Measurements from ENCODE around the gene IZUMO3.
"Not testable (repeated sequence)": the region's sequence is repeated elsewhere in the genome, so short reads cannot be mapped to it uniquely, and the experiment has no call there.

Gene IZUMO3

DNA sequence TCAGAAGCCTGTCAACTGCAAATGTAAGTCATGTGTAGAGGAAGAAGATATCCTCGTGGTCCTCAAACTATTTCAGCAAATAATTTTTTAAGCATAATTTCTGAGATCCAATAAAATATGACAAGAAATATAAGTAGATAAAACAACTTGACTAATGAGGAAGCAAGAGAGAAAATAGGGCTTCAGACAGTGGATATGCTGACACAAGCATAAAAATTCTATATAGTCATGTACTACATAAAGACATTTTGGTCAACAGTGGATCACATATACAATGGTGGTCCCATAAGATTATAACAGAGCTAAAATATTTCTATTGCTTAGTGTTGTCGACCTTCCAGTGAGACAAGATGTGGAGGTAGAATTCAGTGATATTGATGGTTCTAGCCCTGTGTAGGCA lies 42.2 kb upstream of the IZUMO3 start:
- H3K27ac ChIP-seq (ENCODE audit: low read length) = no peak overlapping the region
- no peaks in the 10 kb centered on the region for H3K4me1 ChIP-seq (ENCODE audit: insufficient read depth, low read length)
- no peaks in the 10 kb centered on the region for H3K9me3 ChIP-seq (ENCODE audit: insufficient read depth, low read length, severe bottlenecking)
- no peak for TF ChIP-seq EZH2 (IDR thresholded peaks at IDR 0.05; ENCODE audit: borderline replicate concordance, low read depth, low read length, severe bottlenecking)
- TF ChIP-seq, protein P1, sequence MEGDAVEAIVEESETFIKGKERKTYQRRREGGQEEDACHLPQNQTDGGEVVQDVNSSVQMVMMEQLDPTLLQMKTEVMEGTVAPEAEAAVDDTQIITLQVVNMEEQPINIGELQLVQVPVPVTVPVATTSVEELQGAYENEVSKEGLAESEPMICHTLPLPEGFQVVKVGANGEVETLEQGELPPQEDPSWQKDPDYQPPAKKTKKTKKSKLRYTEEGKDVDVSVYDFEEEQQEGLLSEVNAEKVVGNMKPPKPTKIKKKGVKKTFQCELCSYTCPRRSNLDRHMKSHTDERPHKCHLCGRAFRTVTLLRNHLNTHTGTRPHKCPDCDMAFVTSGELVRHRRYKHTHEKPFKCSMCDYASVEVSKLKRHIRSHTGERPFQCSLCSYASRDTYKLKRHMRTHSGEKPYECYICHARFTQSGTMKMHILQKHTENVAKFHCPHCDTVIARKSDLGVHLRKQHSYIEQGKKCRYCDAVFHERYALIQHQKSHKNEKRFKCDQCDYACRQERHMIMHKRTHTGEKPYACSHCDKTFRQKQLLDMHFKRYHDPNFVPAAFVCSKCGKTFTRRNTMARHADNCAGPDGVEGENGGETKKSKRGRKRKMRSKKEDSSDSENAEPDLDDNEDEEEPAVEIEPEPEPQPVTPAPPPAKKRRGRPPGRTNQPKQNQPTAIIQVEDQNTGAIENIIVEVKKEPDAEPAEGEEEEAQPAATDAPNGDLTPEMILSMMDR (IDR thresholded peaks at IDR 0.05; ENCODE audit: borderline replicate concordance, extremely low read depth, low read length, poor library complexity, severe bottlenecking) = no peak
- no peaks in the 10 kb centered on the region for H3K79me2 ChIP-seq (ENCODE audit: insufficient read depth, low read length)
- no peaks in the 10 kb centered on the region for H4K20me1 ChIP-seq (ENCODE audit: insufficient read depth, low read length)
- no peaks in the 10 kb centered on the region for H3K27me3 ChIP-seq (ENCODE audit: insufficient read depth, low read length, poor library complexity)
- no peak overlapping the region for H3K4me2 ChIP-seq (ENCODE audit: insufficient read depth, low read length)
- H3K36me3 ChIP-seq (ENCODE audit: insufficient read depth, low read length) = no peaks in the 10 kb centered on the region
- H2AFZ ChIP-seq (ENCODE audit: low read depth, low read length) = no peak overlapping the region
- DNase-seq = no peak
- no peak overlapping the region for H3K9ac ChIP-seq (ENCODE audit: low read depth, low read length)
- no peak overlapping the region for H3K4me3 ChIP-seq (ENCODE audit: low read depth in 1 of 2, low read length in 2 of 2)
- no peak for ATAC-seq (ENCODE audit: insufficient read depth, low read depth)

- Histone ChIP-seq H3K9ac (ENCODE audit: low read depth, low read length) (no peak overlapping the region), H3K27ac (ENCODE audit: low read length) (no peak overlapping the region), H3K36me3 (ENCODE audit: insufficient read depth, low read length) (no peaks in the 10 kb centered on the region), H2AFZ (ENCODE audit: low read depth, low read length) (no peak overlapping the region), H3K9me3 (ENCODE audit: insufficient read depth, low read length, severe bottlenecking) (no peaks in the 10 kb centered on the region), H3K79me2 (ENCODE audit: insufficient read depth, low read length) (no peaks in the 10 kb centered on the region), H3K4me2 (ENCODE audit: insufficient read depth, low read length) (no peak overlapping the region), H3K4me3 (ENCODE audit: low read depth in 1 of 2, low read length in 2 of 2) (no peak overlapping the region), H3K4me1 (ENCODE audit: insufficient read depth, low read length) (no peaks in the 10 kb centered on the region), H3K27me3 (ENCODE audit: insufficient read depth, low read length, poor library complexity) (no peaks in the 10 kb centered on the region), H4K20me1 (ENCODE audit: insufficient read depth, low read length) (no peaks in the 10 kb centered on the region)
- no peak for ATAC-seq (ENCODE audit: insufficient read depth, low read depth)
- TF ChIP-seq EZH2 (IDR thresholded peaks at IDR 0.05; ENCODE audit: borderline replicate concordance, low read depth, low read length, severe bottlenecking) = no peak
- TF ChIP-seq, protein P1 (IDR thresholded peaks at IDR 0.05; ENCODE audit: borderline replicate concordance, extremely low read depth, low read length, poor library complexity, severe bottlenecking) = no peak
- no peak for DNase-seq
Measured at GRCh38 chr9:24582146-24583126, 36.7 kb upstream of the IZUMO3 start.

DNA sequence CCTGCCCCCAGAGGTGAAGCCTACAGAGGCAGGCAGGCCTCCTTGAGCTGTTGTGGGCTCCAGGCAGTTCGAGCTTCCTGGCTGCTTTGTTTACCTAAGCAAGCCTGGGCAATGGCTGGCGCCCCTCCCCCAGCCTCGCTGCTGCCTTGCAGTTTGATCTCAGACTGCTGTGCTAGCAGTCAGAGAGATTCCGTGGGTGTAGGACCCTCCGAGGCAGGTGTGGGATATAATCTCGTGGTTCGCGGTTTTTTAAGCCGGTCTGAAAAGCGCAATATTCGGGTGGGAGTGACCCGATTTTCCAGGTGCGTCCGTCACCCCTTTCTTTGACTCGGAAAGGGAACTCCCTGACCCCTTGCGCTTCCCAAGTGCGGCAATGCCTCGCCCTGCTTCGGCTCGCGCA lies 34.3 kb upstream of the IZUMO3 start:
- not testable (repeated sequence) for H3K9ac ChIP-seq (ENCODE audit: low read depth, low read length); H3K9me3 ChIP-seq (ENCODE audit: insufficient read depth, low read length, severe bottlenecking); H2AFZ ChIP-seq (ENCODE audit: low read depth, low read length); H3K4me2 ChIP-seq (ENCODE audit: insufficient read depth, low read length); H3K79me2 ChIP-seq (ENCODE audit: insufficient read depth, low read length); H3K4me1 ChIP-seq (ENCODE audit: insufficient read depth, low read length); ATAC-seq (ENCODE audit: insufficient read depth, low read depth); H3K27ac ChIP-seq (ENCODE audit: low read length); H3K4me3 ChIP-seq (ENCODE audit: low read depth in 1 of 2, low read length in 2 of 2); DNase-seq; H3K36me3 ChIP-seq (ENCODE audit: insufficient read depth, low read length); H3K27me3 ChIP-seq (ENCODE audit: insufficient read depth, low read length, poor library complexity); H4K20me1 ChIP-seq (ENCODE audit: insufficient read depth, low read length)

DNA sequence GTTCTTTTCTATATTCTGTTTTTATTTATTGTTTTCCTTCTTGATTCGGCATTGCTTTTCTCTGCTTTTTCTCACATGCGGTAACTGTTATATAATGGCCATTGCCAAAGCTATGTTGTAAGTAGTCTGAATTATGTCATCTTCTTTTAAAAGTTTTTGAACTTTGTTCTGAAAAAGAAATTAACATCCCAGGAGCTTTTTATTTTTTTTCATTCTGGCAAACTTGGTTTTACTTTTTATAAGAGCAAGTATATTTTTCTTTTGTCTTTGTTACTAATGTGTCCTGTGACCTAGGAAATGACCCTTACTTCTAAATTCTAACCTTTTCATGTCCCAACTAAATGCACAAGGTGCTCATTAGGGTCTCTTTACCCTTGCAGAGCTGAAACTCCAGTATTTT lies 26.7 kb upstream of the IZUMO3 start:
- H3K79me2 ChIP-seq (ENCODE audit: insufficient read depth, low read length) = no peaks in the 10 kb centered on the region
- TF ChIP-seq, protein P1 (IDR thresholded peaks at IDR 0.05; ENCODE audit: borderline replicate concordance, extremely low read depth, low read length, poor library complexity, severe bottlenecking) = no peak
- TF ChIP-seq EZH2 (IDR thresholded peaks at IDR 0.05; ENCODE audit: borderline replicate concordance, low read depth, low read length, severe bottlenecking) = no peak
- H2AFZ ChIP-seq (ENCODE audit: low read depth, low read length) = no peak overlapping the region
- H3K27ac ChIP-seq (ENCODE audit: low read length) = no peak overlapping the region
- H3K4me2 ChIP-seq (ENCODE audit: insufficient read depth, low read length) = no peak overlapping the region
- ATAC-seq (ENCODE audit: insufficient read depth, low read depth) (no peak), DNase-seq (no peak)
- no peaks in the 10 kb centered on the region for H3K27me3 ChIP-seq (ENCODE audit: insufficient read depth, low read length, poor library complexity)
- no peaks in the 10 kb centered on the region for H3K4me1 ChIP-seq (ENCODE audit: insufficient read depth, low read length)
- H3K4me3 ChIP-seq (ENCODE audit: low read depth in 1 of 2, low read length in 2 of 2) = no peak overlapping the region
- H3K36me3 ChIP-seq (ENCODE audit: insufficient read depth, low read length) = no peaks in the 10 kb centered on the region
- no peaks in the 10 kb centered on the region for H4K20me1 ChIP-seq (ENCODE audit: insufficient read depth, low read length)
- no peaks in the 10 kb centered on the region for H3K9me3 ChIP-seq (ENCODE audit: insufficient read depth, low read length, severe bottlenecking)
- H3K9ac ChIP-seq (ENCODE audit: low read depth, low read length) = no peak overlapping the region
